Neural cell (in vitro differentiated cells): Measurements from ENCODE around the gene SERPINA6.

Experiments
- CTCF ChIP-seq: fragments of 450-650 bp; IDR thresholded peaks from 2 replicates; pipeline ENCODE4 v1.5.1; 2014; ENCODE audit warnings: antibody characterized with exemption, mild to moderate bottlenecking, moderate library complexity; ENCODE audit not compliant: poor library complexity, severe bottlenecking
- EZH2 ChIP-seq: fragments of 200-600, 300-800 bp; shearing (Covaris generic), sonication (generic); IDR thresholded peaks from 2 replicates; pipeline ENCODE4 v1.6.1; 2014; ENCODE audit warnings: antibody characterized with exemption, low read length, borderline replicate concordance, mild to moderate bottlenecking; ENCODE audit not compliant: insufficient read depth, poor library complexity, severe bottlenecking
- POLR2AphosphoS5 ChIP-seq: IDR thresholded peaks from 2 replicates; pipeline ENCODE4 v1.6.1; 2012

DNA sequence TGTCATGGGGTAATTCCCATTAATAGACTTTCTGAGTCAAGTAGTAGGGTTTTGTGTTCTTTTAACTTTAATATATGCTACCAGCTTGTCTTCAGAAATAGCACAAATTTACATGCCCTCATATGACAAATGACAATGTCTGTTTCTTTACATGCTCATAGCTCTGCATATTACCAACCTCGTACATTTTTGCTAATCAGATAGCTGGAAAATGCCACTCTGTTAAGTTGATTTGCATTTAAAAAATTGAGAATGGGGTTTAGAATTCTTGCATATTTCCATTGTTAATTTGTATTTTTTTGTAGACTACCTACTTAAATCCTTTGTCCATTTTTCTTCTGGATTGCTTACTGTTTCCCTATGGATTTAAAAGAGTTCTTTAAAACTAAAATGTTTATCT is 34.0 kb upstream of the SERPINA6 start:
- TF ChIP-seq CTCF (no peak), POLR2AphosphoS5 (no peak), EZH2 (no peak)
